Loucy (cell line): ENCODE data around the gene UNC5C.

ENCODE experiments used
- EZH2phosphoT487 ChIP-seq: fragments of 200-600 bp; IDR thresholded peaks from 2 replicates; pipeline ENCODE4 v1.6.1; 2018; ENCODE audit warnings: antibody characterized with exemption, mild to moderate bottlenecking, moderate library complexity, borderline replicate concordance
- TF ChIP-seq, protein P1 (sequence below): fragments of 200-600 bp; sonication (generic); conservative IDR thresholded peaks from 2 replicates; pipeline ENCODE4 v1.5.1; 2014; ENCODE audit warnings: mild to moderate bottlenecking, antibody characterized with exemption, low read length

GRCh38 chr4:95528388-95528948, 20.3 kb downstream of the UNC5C start:
- TF ChIP-seq, protein P1, sequence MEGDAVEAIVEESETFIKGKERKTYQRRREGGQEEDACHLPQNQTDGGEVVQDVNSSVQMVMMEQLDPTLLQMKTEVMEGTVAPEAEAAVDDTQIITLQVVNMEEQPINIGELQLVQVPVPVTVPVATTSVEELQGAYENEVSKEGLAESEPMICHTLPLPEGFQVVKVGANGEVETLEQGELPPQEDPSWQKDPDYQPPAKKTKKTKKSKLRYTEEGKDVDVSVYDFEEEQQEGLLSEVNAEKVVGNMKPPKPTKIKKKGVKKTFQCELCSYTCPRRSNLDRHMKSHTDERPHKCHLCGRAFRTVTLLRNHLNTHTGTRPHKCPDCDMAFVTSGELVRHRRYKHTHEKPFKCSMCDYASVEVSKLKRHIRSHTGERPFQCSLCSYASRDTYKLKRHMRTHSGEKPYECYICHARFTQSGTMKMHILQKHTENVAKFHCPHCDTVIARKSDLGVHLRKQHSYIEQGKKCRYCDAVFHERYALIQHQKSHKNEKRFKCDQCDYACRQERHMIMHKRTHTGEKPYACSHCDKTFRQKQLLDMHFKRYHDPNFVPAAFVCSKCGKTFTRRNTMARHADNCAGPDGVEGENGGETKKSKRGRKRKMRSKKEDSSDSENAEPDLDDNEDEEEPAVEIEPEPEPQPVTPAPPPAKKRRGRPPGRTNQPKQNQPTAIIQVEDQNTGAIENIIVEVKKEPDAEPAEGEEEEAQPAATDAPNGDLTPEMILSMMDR, result no peak
- no peak for TF ChIP-seq EZH2phosphoT487
